Measurements from ENCODE around the gene CTSL. TPM values are rescaled to one million over a fixed set of nuclear protein-coding genes. Genes with fewer than 3 reads are reported as not detected.

Gene CTSL
- total and polyA plus RNA-seq, 2 of the 13 experiments (the other 11 are each of a cell fraction or from before 2014, with no cell fraction given) = 78.1 to 113 TPM

- Histone ChIP-seq H3K4me3 (replicated peaks in 1 of 3; ENCODE audit: insufficient read depth in 1 of 3, low read depth in 2 of 3, low read length in 3 of 3) (no peak overlapping the region), H4K20me1 (ENCODE audit: insufficient read depth, low read length) (no peaks in the 10 kb centered on the region), H3K4me2 (ENCODE audit: low read depth, low read length) (no peak overlapping the region), H3K9me3 (ENCODE audit: low read length) (no peaks in the 10 kb centered on the region), H3K79me2 (ENCODE audit: insufficient read depth, low read length) (no peaks in the 10 kb centered on the region), H3K27me3 (ENCODE audit: control insufficient read depth in 1 of 2, insufficient read depth in 2 of 2, low read length in 2 of 2) (peaks cover 0 to 3% of the 10 kb centered on the region in 2 experiments; a peak in 1 of 5 replicates), H3K4me1 (ENCODE audit: insufficient read depth, low read length) (peaks cover 14% of the 10 kb centered on the region), H2AFZ (ENCODE audit: low read length) (no peak overlapping the region), H3K36me3 (replicated peaks in 1 of 2; ENCODE audit: control insufficient read depth in 1 of 2, insufficient read depth in 2 of 2, low read length in 2 of 2) (peaks cover 1 to 14% of the 10 kb centered on the region in 2 experiments; a peak in 3 of 5 replicates), H3K27ac (ENCODE audit: extremely low read length, insufficient read depth, low read length) (no peak overlapping the region), H3K9ac (ENCODE audit: insufficient read depth, low read depth, low read length) (no peak overlapping the region)
- no peak for TF ChIP-seq FOXC1 (CRISPR knock-in tag; IDR thresholded peaks at IDR 0.05; ENCODE audit: borderline replicate concordance)
- TF ChIP-seq SIX4 (CRISPR knock-in tag; IDR thresholded peaks at IDR 0.05) = no peak
- TF ChIP-seq FOXO1 (CRISPR knock-in tag; IDR thresholded peaks at IDR 0.05) = no peak
- TF ChIP-seq FOXM1 (CRISPR knock-in tag; IDR thresholded peaks at IDR 0.05) = no peak
- no peak for TF ChIP-seq HNRNPH1 (optimal IDR thresholded peaks at IDR 0.05; ENCODE audit: low read depth, low read length)
- TF ChIP-seq ZNF274 (CRISPR knock-in tag; IDR thresholded peaks at IDR 0.05) = no peak
- no peak for TF ChIP-seq ZMAT5 (CRISPR knock-in tag; IDR thresholded peaks at IDR 0.05; ENCODE audit: borderline replicate concordance, low read depth)
- TF ChIP-seq GLI4 (CRISPR knock-in tag; IDR thresholded peaks at IDR 0.05; ENCODE audit: borderline replicate concordance) = no peak
- TF ChIP-seq GATAD1 (CRISPR knock-in tag; IDR thresholded peaks at IDR 0.05) = no peak
- no peak for TF ChIP-seq IRX3 (CRISPR knock-in tag; IDR thresholded peaks at IDR 0.05; ENCODE audit: borderline replicate concordance, low read depth)
- no peak for TF ChIP-seq ZNF142 (CRISPR knock-in tag; IDR thresholded peaks at IDR 0.05)
- POLR2A ChIA-PET = no interaction called here
- in situ Hi-C loops (cut with HindIII; ENCODE audit: extremely low pct_ligation_motif_present, low pct_unique_long_range_greater_than_20kb) (no loop called here), intact Hi-C loops (cut with micrococcal nuclease; ENCODE audit: unreplicated experiment) (loop anchor here (5.0 kb wide), 1 partner anchor 47 kb away; no protein-coding TSS in a partner anchor)
- BruUV-seq (replicated peaks) = no TSS peak
- FAIRE-seq = no peak
- CTCF ChIA-PET (ENCODE audit: low intra/inter-chr PET ratio, low total read pairs) = interaction anchor here (0.6 kb wide), 1 partner anchor 51 kb away, joined by 3 read pairs; no protein-coding TSS in a partner anchor
- DNase-seq (ENCODE audit: low spot score) = no peak
- 95% methylated on average over 2 of the region's 2 CpGs for WGBS (ENCODE audit: low lambda C conversion rate)
- ATAC-seq = no peak
These were observed 3.3 kb downstream of the CTSL start for GRCh38 chr9:87729246-87729645.
